NT2/D1 (cell line): ENCODE measurements around the gene SV2A.
"Not testable (repeated sequence)": the region's sequence is repeated elsewhere in the genome, so short reads cannot be mapped to it uniquely, and the experiment has no call there.

ENCODE experiments used
- DNase-seq: peaks from one replicate; pipeline ENCODE4 v3.0.0-alpha.2; 2011; ENCODE audit warnings: low read depth, low spot score
- H3K27me3 ChIP-seq: 2 replicates; pipeline ENCODE4 v1.6.0; 2011; ENCODE audit warnings: mild to moderate bottlenecking; ENCODE audit not compliant: insufficient read length, insufficient read depth
- H3K36me3 ChIP-seq: 2 replicates; pipeline ENCODE4 v1.6.1; 2011; ENCODE audit warnings: mild to moderate bottlenecking, low read length, mixed read lengths; ENCODE audit not compliant: insufficient read depth, insufficient read length
- H3K4me1 ChIP-seq: 2 replicates; pipeline ENCODE4 v1.5.1; 2011; ENCODE audit not compliant: insufficient read depth, insufficient read length
- H3K4me3 ChIP-seq: 2 replicates; pipeline ENCODE4 v1.5.1; 2011; ENCODE audit warnings: low read depth; ENCODE audit not compliant: insufficient read length
- H3K9ac ChIP-seq: 2 replicates; pipeline ENCODE4 v1.6.0; 2011; ENCODE audit warnings: low read depth; ENCODE audit not compliant: insufficient read length
- H3K9me3 ChIP-seq: 2 replicates; pipeline ENCODE4 v1.5.1; 2011; ENCODE audit warnings: mild to moderate bottlenecking, low read length; ENCODE audit not compliant: insufficient read depth

Gene SV2A

DNA sequence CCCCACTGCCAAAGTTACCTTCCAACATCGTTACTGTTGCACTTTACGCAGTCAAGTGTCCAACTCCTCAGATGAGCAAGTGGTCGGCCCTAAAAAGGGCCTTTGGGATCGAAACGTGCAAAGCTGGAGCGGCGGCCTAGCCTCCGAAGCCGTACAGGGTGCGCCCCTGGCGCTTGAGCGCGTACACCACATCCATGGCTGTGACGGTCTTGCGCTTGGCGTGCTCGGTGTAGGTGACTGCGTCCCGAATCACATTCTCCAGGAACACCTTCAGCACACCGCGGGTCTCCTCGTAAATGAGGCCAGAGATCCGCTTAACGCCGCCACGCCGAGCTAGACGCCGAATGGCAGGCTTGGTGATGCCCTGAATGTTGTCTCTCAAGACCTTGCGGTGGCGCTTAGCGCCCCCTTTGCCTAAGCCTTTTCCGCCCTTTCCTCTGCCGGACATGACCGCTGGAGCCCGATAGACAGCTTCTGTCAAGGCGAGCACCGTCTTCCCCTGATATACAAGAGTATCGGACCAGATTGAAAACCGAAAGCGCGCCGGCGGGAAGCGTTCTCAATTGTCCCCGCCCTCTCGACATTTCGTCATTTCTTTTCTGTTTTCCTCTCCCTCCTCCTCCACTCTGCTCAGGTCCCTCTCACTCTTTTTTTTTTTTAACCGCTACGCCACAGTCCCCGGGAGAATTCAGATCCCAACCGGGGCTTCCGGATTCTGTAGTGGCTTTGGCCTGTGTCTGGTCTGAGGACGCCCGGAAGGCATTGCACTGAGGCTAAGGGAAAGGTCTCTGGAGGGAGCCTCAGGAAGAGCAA is 56.8 kb downstream of the SV2A start:
- H3K27me3 ChIP-seq, H3K9me3 ChIP-seq, DNase-seq, H3K9ac ChIP-seq, H3K36me3 ChIP-seq, H3K4me1 ChIP-seq, H3K4me3 ChIP-seq: not testable (repeated sequence)

DNA sequence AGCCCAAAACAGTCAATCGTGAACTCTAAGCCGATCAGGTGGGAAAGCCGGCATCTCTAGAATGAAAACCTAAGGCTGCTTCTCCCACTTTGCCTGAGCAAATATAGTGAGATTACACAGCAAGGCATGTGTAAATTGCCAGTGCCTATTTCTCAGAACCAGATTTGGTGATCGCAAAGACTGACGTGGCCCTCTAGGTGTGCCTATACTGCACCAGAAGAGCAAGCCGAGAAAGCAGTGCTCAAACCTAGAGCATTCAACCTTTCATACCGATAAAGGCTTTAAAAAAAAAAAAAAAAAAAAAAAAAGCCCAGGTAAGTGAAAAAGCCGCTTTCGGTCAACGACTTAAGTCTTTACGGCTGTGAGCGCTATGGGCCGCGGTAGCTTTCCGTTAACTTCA is 57.4 kb downstream of the SV2A start:
- H3K36me3 ChIP-seq, H3K9me3 ChIP-seq, H3K4me1 ChIP-seq, H3K27me3 ChIP-seq, H3K9ac ChIP-seq, H3K4me3 ChIP-seq, DNase-seq: not testable (repeated sequence)
